Glutamatergic neuron (in vitro differentiated cells): ENCODE data around the gene RIPOR3. TPM values are rescaled to one million over a fixed set of nuclear protein-coding genes. Genes with fewer than 3 reads are reported as not detected.

Experiments used
- DNase-seq: peaks from one replicate; pipeline ENCODE4 v3.0.0; 2022
- H3K27ac Mint-ChIP-seq: one replicate; pipeline ENCODE4 v1.8.0; 2020; ENCODE audit warnings: mild to moderate bottlenecking, mixed read lengths, inconsistent platforms; ENCODE audit not compliant: unreplicated experiment
- H3K27me3 Mint-ChIP-seq: one replicate; pipeline ENCODE4 v1.8.0; 2020; ENCODE audit warnings: mild to moderate bottlenecking, moderate library complexity, mixed read lengths, inconsistent platforms; ENCODE audit not compliant: unreplicated experiment
- H3K36me3 Mint-ChIP-seq: one replicate; pipeline ENCODE4 v1.8.0; 2020; ENCODE audit warnings: mild to moderate bottlenecking, mixed read lengths, inconsistent platforms; ENCODE audit not compliant: unreplicated experiment
- H3K4me1 Mint-ChIP-seq: one replicate; pipeline ENCODE4 v1.8.0; 2020; ENCODE audit warnings: mild to moderate bottlenecking, low read depth, mixed read lengths, inconsistent platforms; ENCODE audit not compliant: unreplicated experiment
- H3K4me3 Mint-ChIP-seq: one replicate; pipeline ENCODE4 v1.8.0; 2020; ENCODE audit warnings: mild to moderate bottlenecking, mixed read lengths, inconsistent platforms; ENCODE audit not compliant: unreplicated experiment
- H3K9me3 Mint-ChIP-seq: one replicate; pipeline ENCODE4 v1.8.0; 2020; ENCODE audit warnings: mild to moderate bottlenecking, moderate library complexity, mixed read lengths, inconsistent platforms; ENCODE audit not compliant: unreplicated experiment
- total RNA-seq: library from RNA; stranded (reverse); fragmentation: NEBNext Ultra II Directional; extraction: Animal tissue kit (Norgen Biotek cat#: 25700); gene quantifications from one replicate; pipeline ENCODE4 v1.2.1, GENCODE V29; 2021; ENCODE audit not compliant: unreplicated experiment
- TF ChIP-seq, protein P1 (sequence below): fragments of 200-600 bp; sonication (generic); IDR thresholded peaks from one replicate; pipeline ENCODE4 v1.5.0; 2021; ENCODE audit not compliant: partially characterized antibody, unreplicated experiment

The RIPOR3 gene
- total RNA-seq, 1 donor from 2014 or later = not detected

DNA sequence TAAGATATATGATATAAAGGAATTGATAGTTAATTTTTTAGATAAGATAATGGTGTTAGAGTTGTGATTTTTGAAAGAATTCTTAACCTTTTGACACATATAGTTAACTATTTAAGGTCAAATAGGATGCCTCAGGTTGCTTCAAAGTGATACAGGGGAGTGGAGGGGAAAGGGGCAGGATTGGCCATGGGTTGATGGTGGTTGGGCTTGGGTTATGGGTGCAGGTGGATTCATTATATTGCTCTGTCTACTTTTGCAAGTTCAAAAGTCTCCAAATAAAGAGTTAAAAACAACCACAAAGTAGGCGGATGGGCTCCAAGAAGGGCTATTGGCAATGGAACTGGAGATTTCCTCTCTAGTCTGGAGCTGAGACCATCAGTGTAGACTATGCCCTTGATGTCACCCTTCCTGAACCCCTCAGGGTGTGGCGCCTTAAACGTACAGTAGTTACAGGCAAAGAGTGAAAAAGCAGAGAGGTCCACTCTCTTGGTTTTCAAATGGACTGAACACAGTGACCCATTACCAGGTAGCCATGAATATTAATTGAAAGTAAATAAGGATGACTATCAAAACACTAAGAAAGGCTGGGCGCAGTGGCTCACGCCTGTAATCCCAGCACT, 100.0 kb downstream of the RIPOR3 start:
- DNase-seq = no peak
- H3K9me3 Mint-ChIP-seq = peaks cover 6% of the 10 kb centered on the region
- no peak overlapping the region for H3K27ac Mint-ChIP-seq
- H3K4me1 Mint-ChIP-seq = no peaks in the 10 kb centered on the region
- H3K36me3 Mint-ChIP-seq = no peaks in the 10 kb centered on the region
- H3K27me3 Mint-ChIP-seq = peaks cover 6% of the 10 kb centered on the region
- TF ChIP-seq, protein P1, sequence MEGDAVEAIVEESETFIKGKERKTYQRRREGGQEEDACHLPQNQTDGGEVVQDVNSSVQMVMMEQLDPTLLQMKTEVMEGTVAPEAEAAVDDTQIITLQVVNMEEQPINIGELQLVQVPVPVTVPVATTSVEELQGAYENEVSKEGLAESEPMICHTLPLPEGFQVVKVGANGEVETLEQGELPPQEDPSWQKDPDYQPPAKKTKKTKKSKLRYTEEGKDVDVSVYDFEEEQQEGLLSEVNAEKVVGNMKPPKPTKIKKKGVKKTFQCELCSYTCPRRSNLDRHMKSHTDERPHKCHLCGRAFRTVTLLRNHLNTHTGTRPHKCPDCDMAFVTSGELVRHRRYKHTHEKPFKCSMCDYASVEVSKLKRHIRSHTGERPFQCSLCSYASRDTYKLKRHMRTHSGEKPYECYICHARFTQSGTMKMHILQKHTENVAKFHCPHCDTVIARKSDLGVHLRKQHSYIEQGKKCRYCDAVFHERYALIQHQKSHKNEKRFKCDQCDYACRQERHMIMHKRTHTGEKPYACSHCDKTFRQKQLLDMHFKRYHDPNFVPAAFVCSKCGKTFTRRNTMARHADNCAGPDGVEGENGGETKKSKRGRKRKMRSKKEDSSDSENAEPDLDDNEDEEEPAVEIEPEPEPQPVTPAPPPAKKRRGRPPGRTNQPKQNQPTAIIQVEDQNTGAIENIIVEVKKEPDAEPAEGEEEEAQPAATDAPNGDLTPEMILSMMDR = no peak
- H3K4me3 Mint-ChIP-seq = no peak overlapping the region

DNA sequence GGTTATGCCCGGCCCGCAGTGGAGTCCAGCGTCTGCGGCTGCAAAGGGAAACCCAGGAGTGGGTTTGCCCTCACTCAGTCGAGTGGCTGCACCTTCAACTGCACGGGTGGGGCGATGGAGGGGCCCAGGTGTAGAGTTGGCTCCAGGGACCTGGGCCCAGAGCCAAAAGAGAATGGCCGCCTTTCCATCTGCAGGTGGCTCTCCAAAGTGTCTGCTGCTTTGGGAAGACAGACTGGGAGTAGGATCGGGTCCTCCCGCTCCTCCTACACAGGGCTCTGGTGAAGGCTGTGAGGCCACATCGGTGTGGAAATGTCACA, 101.0 kb downstream of the RIPOR3 start:
- H3K27ac Mint-ChIP-seq = no peak overlapping the region
- no peak for DNase-seq
- TF ChIP-seq, protein P1 = no peak
- no peaks in the 10 kb centered on the region for H3K4me1 Mint-ChIP-seq
- peaks cover 6% of the 10 kb centered on the region for H3K9me3 Mint-ChIP-seq
- H3K4me3 Mint-ChIP-seq = no peak overlapping the region
- H3K36me3 Mint-ChIP-seq = no peaks in the 10 kb centered on the region
- H3K27me3 Mint-ChIP-seq = peaks cover 6% of the 10 kb centered on the region

DNA sequence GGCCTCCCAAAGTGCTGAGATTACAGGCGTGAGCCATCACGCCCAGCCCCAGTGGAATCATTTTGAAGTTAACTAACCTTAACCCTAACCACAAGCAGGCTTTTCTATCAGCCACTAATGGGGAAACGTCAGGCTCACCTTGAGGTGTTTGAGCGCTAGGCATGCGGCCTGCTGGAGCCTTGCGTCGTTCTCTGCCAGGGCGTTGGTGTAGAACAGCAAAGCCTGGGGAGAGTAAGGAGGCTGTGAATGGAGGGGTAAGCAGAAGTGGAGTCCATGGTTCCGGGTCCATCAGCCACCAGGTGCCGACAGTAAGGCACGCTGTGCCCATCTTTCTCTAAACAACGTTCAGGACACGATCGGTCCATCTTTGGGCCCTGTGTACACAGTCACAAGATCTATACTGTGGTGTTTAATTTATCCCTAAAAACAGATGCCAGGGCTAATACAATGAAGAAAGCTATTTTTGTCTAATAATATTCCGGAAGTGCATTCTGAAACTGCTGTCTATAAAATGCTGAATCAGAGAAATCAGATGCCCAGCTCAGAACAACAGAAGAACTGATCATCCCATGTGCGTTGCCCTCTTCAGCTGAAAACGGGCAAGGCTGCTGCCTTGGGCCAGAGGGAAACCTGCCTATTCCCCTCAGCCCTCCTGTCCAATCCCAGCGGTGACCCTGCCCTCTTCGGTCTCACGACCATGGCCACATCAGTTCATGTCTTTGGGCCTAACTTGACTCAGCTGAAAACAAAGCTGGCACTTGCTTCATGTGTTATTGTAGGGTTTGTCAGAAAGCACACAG, 101.6 kb downstream of the RIPOR3 start:
- Mint-ChIP-seq H3K9me3 (peaks cover 6% of the 10 kb centered on the region), H3K4me1 (no peaks in the 10 kb centered on the region), H3K36me3 (no peaks in the 10 kb centered on the region), H3K27me3 (peaks cover 6% of the 10 kb centered on the region), H3K4me3 (no peak overlapping the region), H3K27ac (no peak overlapping the region)
- no peak for DNase-seq
- TF ChIP-seq, protein P1 = no peak

DNA sequence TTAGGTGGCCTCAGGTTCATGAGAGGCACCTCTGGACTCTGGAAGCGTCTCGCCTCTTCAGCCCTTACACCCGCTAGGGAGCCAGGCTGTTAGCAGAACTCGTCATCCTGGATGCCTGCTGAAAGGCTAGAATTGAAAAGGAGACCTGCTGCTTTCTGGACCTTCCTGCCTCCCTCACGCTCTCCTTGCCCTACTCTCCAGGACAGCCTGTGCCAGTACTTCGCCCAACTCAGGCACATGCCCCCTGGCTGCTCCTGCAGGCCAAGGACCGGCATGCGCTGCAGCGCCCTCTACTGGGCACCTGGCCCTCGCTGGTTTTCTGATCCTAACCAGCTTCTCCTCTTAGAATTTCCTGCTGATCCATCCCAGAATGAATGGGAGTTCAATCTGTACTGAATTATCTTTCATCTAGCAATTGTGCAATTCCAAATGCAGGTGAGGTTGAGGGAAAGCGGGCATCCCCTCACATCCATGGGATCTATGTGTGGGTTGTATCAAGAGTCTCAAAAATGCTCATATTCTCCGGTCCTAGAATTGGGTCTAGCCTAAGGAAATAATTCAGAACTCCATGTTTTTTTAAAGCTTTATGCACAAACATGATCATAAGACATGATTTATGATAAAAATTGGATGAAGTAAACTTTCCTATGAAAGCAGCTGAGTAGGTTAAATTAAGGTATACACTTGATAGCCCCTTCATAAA, 103.2 kb downstream of the RIPOR3 start:
- H3K4me1 Mint-ChIP-seq = no peaks in the 10 kb centered on the region
- H3K36me3 Mint-ChIP-seq = no peaks in the 10 kb centered on the region
- DNase-seq = peak; percentile 90
- no peak overlapping the region for H3K4me3 Mint-ChIP-seq
- H3K9me3 Mint-ChIP-seq = peaks cover 3% of the 10 kb centered on the region
- TF ChIP-seq, protein P1 = peak; percentile 89
- H3K27me3 Mint-ChIP-seq = peaks cover 6% of the 10 kb centered on the region
- no peak overlapping the region for H3K27ac Mint-ChIP-seq
